ENCODE measurements around the gene CARNS1.

DNA sequence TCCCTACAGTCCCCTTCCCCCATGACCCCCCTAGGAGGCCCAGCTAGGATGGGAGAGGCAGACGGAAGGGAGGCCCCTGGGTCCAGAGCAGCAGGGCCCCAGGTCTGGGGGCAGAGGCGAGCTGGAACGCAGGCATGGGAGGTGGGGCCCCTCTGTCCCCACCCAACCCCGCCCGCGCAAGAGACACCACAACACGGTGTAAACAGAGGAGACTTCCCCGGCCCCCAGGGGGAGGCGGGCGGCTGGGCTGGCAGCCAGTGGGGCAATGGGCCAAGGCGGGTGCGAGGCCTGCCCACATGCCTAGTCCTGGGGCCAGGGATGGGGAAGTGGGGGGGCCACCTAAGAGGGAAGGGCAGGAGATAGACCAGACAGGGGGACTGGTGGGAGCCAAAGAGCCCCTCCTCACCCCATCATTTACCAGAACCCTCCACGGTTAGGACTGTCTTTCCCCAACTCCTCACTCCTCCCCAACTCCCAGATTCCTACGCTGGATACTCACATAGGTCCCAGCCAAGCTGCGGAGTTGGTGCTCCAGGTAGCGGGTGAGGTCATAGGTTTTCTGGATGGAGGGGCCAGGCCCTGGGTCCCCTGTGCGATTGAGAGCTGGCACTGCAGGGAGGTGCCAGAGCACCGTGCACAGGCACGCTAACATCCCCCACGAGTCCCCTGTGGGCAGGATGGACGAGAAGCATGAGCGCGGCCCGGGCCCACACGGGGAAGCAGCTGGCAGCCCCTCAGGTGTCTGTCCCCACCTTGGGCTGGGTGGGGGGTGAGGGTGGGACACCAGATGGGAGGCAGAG is 48.3 kb upstream of the CARNS1 start:
- no peak for TF ChIP-seq POLR2A (IDR thresholded peaks at IDR 0.05)
- TF ChIP-seq, protein P1, sequence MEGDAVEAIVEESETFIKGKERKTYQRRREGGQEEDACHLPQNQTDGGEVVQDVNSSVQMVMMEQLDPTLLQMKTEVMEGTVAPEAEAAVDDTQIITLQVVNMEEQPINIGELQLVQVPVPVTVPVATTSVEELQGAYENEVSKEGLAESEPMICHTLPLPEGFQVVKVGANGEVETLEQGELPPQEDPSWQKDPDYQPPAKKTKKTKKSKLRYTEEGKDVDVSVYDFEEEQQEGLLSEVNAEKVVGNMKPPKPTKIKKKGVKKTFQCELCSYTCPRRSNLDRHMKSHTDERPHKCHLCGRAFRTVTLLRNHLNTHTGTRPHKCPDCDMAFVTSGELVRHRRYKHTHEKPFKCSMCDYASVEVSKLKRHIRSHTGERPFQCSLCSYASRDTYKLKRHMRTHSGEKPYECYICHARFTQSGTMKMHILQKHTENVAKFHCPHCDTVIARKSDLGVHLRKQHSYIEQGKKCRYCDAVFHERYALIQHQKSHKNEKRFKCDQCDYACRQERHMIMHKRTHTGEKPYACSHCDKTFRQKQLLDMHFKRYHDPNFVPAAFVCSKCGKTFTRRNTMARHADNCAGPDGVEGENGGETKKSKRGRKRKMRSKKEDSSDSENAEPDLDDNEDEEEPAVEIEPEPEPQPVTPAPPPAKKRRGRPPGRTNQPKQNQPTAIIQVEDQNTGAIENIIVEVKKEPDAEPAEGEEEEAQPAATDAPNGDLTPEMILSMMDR (IDR thresholded peaks at IDR 0.05 in 8 of 11, conservative IDR thresholded peaks at IDR 0.05 in 3 of 11): no peak
- TF ChIP-seq POLR2AphosphoS5 (IDR thresholded peaks at IDR 0.05): peak in 1 of 3 donors; percentile 49

Data from spleen (tissue), 7 donors.